ENCODE results near the gene TNFAIP3.

The TNFAIP3 gene

GRCh38 chr6:137927777-137928218 lies 60.7 kb downstream of the TNFAIP3 start:
- peak; percentile 61 for DNase-seq

GRCh38 chr6:137928286-137928685 lies 61.2 kb downstream of the TNFAIP3 start:
- peak; percentile 56 for DNase-seq

- DNase-seq = no peak
These were observed 64.9 kb downstream of the TNFAIP3 start for GRCh38 chr6:137931849-137932465.
